Neutrophil (primary cell): ENCODE data around the gene GMEB2.
"Not testable (repeated sequence)": the region's sequence is repeated elsewhere in the genome, so short reads cannot be mapped to it uniquely, and the experiment has no call there.

ENCODE experiments used
- H3K27ac ChIP-seq: fragments of 200-600 bp; sonication (generic); 2 replicates; pipeline ENCODE4 v1.5.1; 2016; ENCODE audit warnings: mild to moderate bottlenecking, moderate library complexity
- H3K27me3 ChIP-seq: fragments of 200-600 bp; sonication (generic); 2 replicates; pipeline ENCODE4 v1.6.0; 2016; ENCODE audit warnings: mild to moderate bottlenecking
- H3K36me3 ChIP-seq: fragments of 200-600 bp; sonication (generic); 2 replicates; pipeline ENCODE4 v1.5.1; 2017
- H3K4me1 ChIP-seq, 2 experiments: fragments of 200-600 bp in 1 of 2; sonication (generic) in 1 of 2; 1 replicate in 1 of 2; 2 replicates in 1 of 2; pipeline versions ENCODE4 v1.5.1 to v1.6.1; 2013 to 2016; ENCODE audit warnings: low read depth in 1 of 2, low read length in 1 of 2, mild to moderate bottlenecking in 1 of 2, moderate library complexity in 1 of 2; ENCODE audit not compliant: control insufficient read depth in 1 of 2, insufficient read depth in 1 of 2
- H3K4me3 ChIP-seq, 2 experiments: fragments of 200-600 bp in 1 of 2; sonication (generic) in 1 of 2; 1 replicate in 1 of 2; 2 replicates in 1 of 2; pipeline ENCODE4 v1.5.1; 2013 to 2016; ENCODE audit warnings: low read depth in 1 of 2, low read length in 1 of 2, mild to moderate bottlenecking in 1 of 2, moderate library complexity in 1 of 2
- H3K9me3 ChIP-seq: fragments of 200-600 bp; sonication (generic); 2 replicates; pipeline ENCODE4 v1.5.1; 2016
- CTCF ChIP-seq: fragments of 200-600 bp; sonication (generic); IDR thresholded peaks from 2 replicates; pipeline ENCODE4 v1.5.1; 2016; ENCODE audit warnings: antibody characterized with exemption

Gene GMEB2

GRCh38 chr20:63572071-63572787 is 54.7 kb downstream of the GMEB2 start:
- peaks cover 54 to 67% of the 10 kb centered on the region in 2 experiments for H3K4me1 ChIP-seq
- peaks cover 44% of the 10 kb centered on the region for H3K36me3 ChIP-seq
- no peaks in the 10 kb centered on the region for H3K9me3 ChIP-seq
- peak overlapping the region in 1 of 2 experiments; percentile 82 for H3K4me3 ChIP-seq
- peaks cover 15% of the 10 kb centered on the region for H3K27me3 ChIP-seq
- TF ChIP-seq CTCF: no peak
- H3K27ac ChIP-seq: no peak overlapping the region

GRCh38 chr20:63571087-63571478 is 55.8 kb downstream of the GMEB2 start:
- H3K9me3 ChIP-seq, H3K27ac ChIP-seq, H3K4me3 ChIP-seq, H3K27me3 ChIP-seq: not testable (repeated sequence)
- H3K4me1 ChIP-seq: peaks cover 61 to 74% of the 10 kb centered on the region in 2 experiments
- peaks cover 55% of the 10 kb centered on the region for H3K36me3 ChIP-seq

- Histone ChIP-seq H3K4me3 (no peak overlapping the region), H3K27me3 (peaks cover 12% of the 10 kb centered on the region), H3K36me3 (peaks cover 61% of the 10 kb centered on the region), H3K27ac (peak overlapping the region; percentile 6), H3K4me1 (peaks cover 61 to 74% of the 10 kb centered on the region in 2 experiments), H3K9me3 (no peaks in the 10 kb centered on the region)
- no peak for TF ChIP-seq CTCF
These were observed 56.4 kb downstream of the GMEB2 start for GRCh38 chr20:63570281-63571086.

- Histone ChIP-seq H3K36me3 (peaks cover 73% of the 10 kb centered on the region), H3K4me3 (peak overlapping the region; percentile 63 to 69), H3K27ac (peak overlapping the region; percentile 97), H3K9me3 (no peaks in the 10 kb centered on the region), H3K4me1 (peaks cover 50 to 62% of the 10 kb centered on the region in 2 experiments), H3K27me3 (peaks cover 15% of the 10 kb centered on the region)
- TF ChIP-seq CTCF: no peak
These were observed 57.6 kb downstream of the GMEB2 start for GRCh38 chr20:63568986-63569949.

- Histone ChIP-seq H3K4me3 (peak overlapping the region; percentile 63 to 69), H3K9me3 (no peaks in the 10 kb centered on the region), H3K27me3 (peaks cover 15% of the 10 kb centered on the region), H3K27ac (peak overlapping the region; percentile 97), H3K4me1 (peaks cover 48 to 60% of the 10 kb centered on the region in 2 experiments), H3K36me3 (peaks cover 82% of the 10 kb centered on the region)
- TF ChIP-seq CTCF: no peak
These were observed 58.5 kb downstream of the GMEB2 start for GRCh38 chr20:63568170-63568981.
